ENCODE data around the gene YBX2.

YBX2 gene

GRCh38 chr17:7241783-7242716, 52.4 kb downstream of the YBX2 start, which contains the start of gene GABARAP:
Gene GABARAP (minus strand): TSS chr17:7242449. CDS start chr17:7242330, 119 bp downstream.
- peak; percentile 55 to 60 for DNase-seq

GRCh38 chr17:7241090-7241733, 53.2 kb downstream of the YBX2 start:
- DNase-seq = no peak

GRCh38 chr17:7240375-7240774, 54.1 kb downstream of the YBX2 start:
- DNase-seq = no peak

- peak; percentile 92 for DNase-seq
These were observed 55.1 kb downstream of the YBX2 start, which contains the start of gene PHF23 for GRCh38 chr17:7239091-7240027. Gene PHF23 (minus strand): TSS chr17:7239457. CDS start chr17:7239279, 178 bp downstream.

- no peak for DNase-seq
These were observed 55.9 kb downstream of the YBX2 start for GRCh38 chr17:7238420-7239090.
